Neural cell (in vitro differentiated cells): Measurements from ENCODE around the gene GPD1. TPM values are rescaled to one million over a fixed set of nuclear protein-coding genes. Genes with fewer than 3 reads are reported as not detected.

Experiments used
- H2AFZ ChIP-seq: fragments of 200-600, 300-800 bp; sonication (generic), shearing (Covaris generic); 2 replicates; pipeline ENCODE4 v1.6.0; 2014; ENCODE audit warnings: low read depth, mild to moderate bottlenecking, antibody characterized with exemption, low read length, moderate library complexity
- H3F3A ChIP-seq: fragments of 200-600 bp; shearing (Covaris generic); 2 replicates; pipeline ENCODE4 v1.6.1; 2016; ENCODE audit warnings: mild to moderate bottlenecking, moderate library complexity, mixed read lengths, antibody characterized with exemption, low read length; ENCODE audit not compliant: insufficient read depth, poor library complexity, severe bottlenecking
- H3K27ac ChIP-seq: fragments of 200-600, 300-800 bp; sonication (generic), shearing (Covaris generic); 2 replicates; pipeline ENCODE4 v1.5.1; 2014; ENCODE audit warnings: mild to moderate bottlenecking, low read length, moderate library complexity
- H3K27me3 ChIP-seq: fragments of 300-800, 200-600 bp; sonication (generic), shearing (Covaris generic); 2 replicates; pipeline ENCODE4 v1.6.0; 2014; ENCODE audit warnings: mild to moderate bottlenecking, low read depth, low read length, moderate library complexity; ENCODE audit not compliant: insufficient read depth
- H3K36me3 ChIP-seq: fragments of 300-800, 200-600 bp; sonication (generic), shearing (Covaris generic); 2 replicates; pipeline ENCODE4 v1.5.1; 2014; ENCODE audit warnings: mild to moderate bottlenecking, antibody characterized with exemption, low read length, moderate library complexity; ENCODE audit not compliant: insufficient read depth
- H3K4me2 ChIP-seq: fragments of 300-800, 200-600 bp; sonication (generic), shearing (Covaris generic); 2 replicates; pipeline ENCODE4 v1.6.0; 2014; ENCODE audit warnings: mild to moderate bottlenecking, low read length
- H3K4me3 ChIP-seq: fragments of 300-800, 200-600 bp; sonication (generic), shearing (Covaris generic); 2 replicates; pipeline ENCODE4 v1.5.1; 2014; ENCODE audit warnings: mild to moderate bottlenecking, low read length, moderate library complexity
- H3K79me2 ChIP-seq: fragments of 200-600 bp; shearing (Covaris generic); replicated peaks from 2 replicates; pipeline ENCODE4 v1.6.0; 2014; ENCODE audit warnings: mild to moderate bottlenecking, low read length, moderate library complexity; ENCODE audit not compliant: insufficient read depth
- H3K9ac ChIP-seq: fragments of 300-800, 200-600 bp; sonication (generic), shearing (Covaris generic); 2 replicates; pipeline ENCODE4 v1.6.1; 2016; ENCODE audit warnings: mild to moderate bottlenecking, low read length, mixed read lengths
- H3K9me2 ChIP-seq: fragments of 200-600 bp; shearing (Covaris generic); 2 replicates; pipeline ENCODE4 v1.6.1; 2016; ENCODE audit warnings: mild to moderate bottlenecking, low read length, mixed read lengths; ENCODE audit not compliant: insufficient read depth
- H3K9me3 ChIP-seq: fragments of 200-600, 300-800 bp; sonication (generic), shearing (Covaris generic); 2 replicates; pipeline ENCODE4 v1.6.1; 2016; ENCODE audit warnings: mild to moderate bottlenecking, mixed run types, low read length, moderate library complexity, mixed read lengths
- H4K20me1 ChIP-seq: fragments of 200-600 bp; shearing (Covaris generic); 2 replicates; pipeline ENCODE4 v1.6.1; 2016; ENCODE audit warnings: mild to moderate bottlenecking, mixed run types; ENCODE audit not compliant: insufficient read depth
- EP300 ChIP-seq: fragments of 450-650 bp; conservative IDR thresholded peaks from 2 replicates; pipeline ENCODE4 v1.6.1; 2014; ENCODE audit warnings: antibody characterized with exemption, mild to moderate bottlenecking, moderate library complexity; ENCODE audit not compliant: poor library complexity, severe bottlenecking
- EZH2 ChIP-seq: fragments of 200-600, 300-800 bp; shearing (Covaris generic), sonication (generic); IDR thresholded peaks from 2 replicates; pipeline ENCODE4 v1.6.1; 2014; ENCODE audit warnings: antibody characterized with exemption, low read length, borderline replicate concordance, mild to moderate bottlenecking; ENCODE audit not compliant: insufficient read depth, poor library complexity, severe bottlenecking
- MXI1 ChIP-seq: fragments of 450-650 bp; conservative IDR thresholded peaks from 2 replicates; pipeline ENCODE4 v1.6.1; 2014; ENCODE audit warnings: antibody characterized with exemption, mild to moderate bottlenecking; ENCODE audit not compliant: poor library complexity, severe bottlenecking
- POLR2AphosphoS5 ChIP-seq: IDR thresholded peaks from 2 replicates; pipeline ENCODE4 v1.6.1; 2012
- RAD21 ChIP-seq: fragments of 450-650 bp; conservative IDR thresholded peaks from 2 replicates; pipeline ENCODE4 v1.6.1; 2014; ENCODE audit warnings: antibody characterized with exemption, mild to moderate bottlenecking, moderate library complexity
- SMC3 ChIP-seq: fragments of 450-650 bp; conservative IDR thresholded peaks from 2 replicates; pipeline ENCODE4 v1.6.1; 2014; ENCODE audit warnings: antibody characterized with exemption, mild to moderate bottlenecking, moderate library complexity; ENCODE audit not compliant: poor library complexity
- TAF1 ChIP-seq: IDR thresholded peaks from 2 replicates; pipeline ENCODE4 v1.6.1; 2012; ENCODE audit warnings: low read depth
- polyA plus RNA-seq: library from polyadenylated mRNA; depleted of rRNA; stranded (reverse); fragments of >200 nt; gene quantifications from 2 replicates; pipeline ENCODE4 v1.2.3, GENCODE V29; 2014
- TF ChIP-seq, protein P1 (sequence below): fragments of 450-650 bp; IDR thresholded peaks from 2 replicates; pipeline ENCODE4 v1.5.1; 2014; ENCODE audit warnings: antibody characterized with exemption, mild to moderate bottlenecking, moderate library complexity; ENCODE audit not compliant: poor library complexity, severe bottlenecking
- TF ChIP-seq, protein P2 (sequence below): IDR thresholded peaks from 2 replicates; pipeline ENCODE4 v1.6.1; 2012; ENCODE audit warnings: borderline replicate concordance

Gene GPD1
- polyA plus RNA-seq, 1 donor from 2014 or later: 1.5 TPM

GRCh38 chr12:50121641-50122040 is 17.8 kb downstream of the GPD1 start:
- Histone ChIP-seq H3K36me3 (no peaks in the 10 kb centered on the region), H3K9me2 (no peaks in the 10 kb centered on the region), H3K79me2 (no peaks in the 10 kb centered on the region), H2AFZ (no peak overlapping the region), H4K20me1 (no peaks in the 10 kb centered on the region), H3F3A (no peaks in the 10 kb centered on the region), H3K27ac (no peak overlapping the region), H3K9me3 (no peaks in the 10 kb centered on the region), H3K27me3 (no peaks in the 10 kb centered on the region), H3K4me2 (no peak overlapping the region), H3K9ac (no peak overlapping the region), H3K4me3 (no peak overlapping the region)
- TF ChIP-seq POLR2AphosphoS5 (no peak), MXI1 (no peak), RAD21 (no peak), EZH2 (no peak), EP300 (no peak), SMC3 (no peak), TAF1 (no peak)
- TF ChIP-seq, protein P1, sequence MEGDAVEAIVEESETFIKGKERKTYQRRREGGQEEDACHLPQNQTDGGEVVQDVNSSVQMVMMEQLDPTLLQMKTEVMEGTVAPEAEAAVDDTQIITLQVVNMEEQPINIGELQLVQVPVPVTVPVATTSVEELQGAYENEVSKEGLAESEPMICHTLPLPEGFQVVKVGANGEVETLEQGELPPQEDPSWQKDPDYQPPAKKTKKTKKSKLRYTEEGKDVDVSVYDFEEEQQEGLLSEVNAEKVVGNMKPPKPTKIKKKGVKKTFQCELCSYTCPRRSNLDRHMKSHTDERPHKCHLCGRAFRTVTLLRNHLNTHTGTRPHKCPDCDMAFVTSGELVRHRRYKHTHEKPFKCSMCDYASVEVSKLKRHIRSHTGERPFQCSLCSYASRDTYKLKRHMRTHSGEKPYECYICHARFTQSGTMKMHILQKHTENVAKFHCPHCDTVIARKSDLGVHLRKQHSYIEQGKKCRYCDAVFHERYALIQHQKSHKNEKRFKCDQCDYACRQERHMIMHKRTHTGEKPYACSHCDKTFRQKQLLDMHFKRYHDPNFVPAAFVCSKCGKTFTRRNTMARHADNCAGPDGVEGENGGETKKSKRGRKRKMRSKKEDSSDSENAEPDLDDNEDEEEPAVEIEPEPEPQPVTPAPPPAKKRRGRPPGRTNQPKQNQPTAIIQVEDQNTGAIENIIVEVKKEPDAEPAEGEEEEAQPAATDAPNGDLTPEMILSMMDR: no peak
- TF ChIP-seq, protein P2, sequence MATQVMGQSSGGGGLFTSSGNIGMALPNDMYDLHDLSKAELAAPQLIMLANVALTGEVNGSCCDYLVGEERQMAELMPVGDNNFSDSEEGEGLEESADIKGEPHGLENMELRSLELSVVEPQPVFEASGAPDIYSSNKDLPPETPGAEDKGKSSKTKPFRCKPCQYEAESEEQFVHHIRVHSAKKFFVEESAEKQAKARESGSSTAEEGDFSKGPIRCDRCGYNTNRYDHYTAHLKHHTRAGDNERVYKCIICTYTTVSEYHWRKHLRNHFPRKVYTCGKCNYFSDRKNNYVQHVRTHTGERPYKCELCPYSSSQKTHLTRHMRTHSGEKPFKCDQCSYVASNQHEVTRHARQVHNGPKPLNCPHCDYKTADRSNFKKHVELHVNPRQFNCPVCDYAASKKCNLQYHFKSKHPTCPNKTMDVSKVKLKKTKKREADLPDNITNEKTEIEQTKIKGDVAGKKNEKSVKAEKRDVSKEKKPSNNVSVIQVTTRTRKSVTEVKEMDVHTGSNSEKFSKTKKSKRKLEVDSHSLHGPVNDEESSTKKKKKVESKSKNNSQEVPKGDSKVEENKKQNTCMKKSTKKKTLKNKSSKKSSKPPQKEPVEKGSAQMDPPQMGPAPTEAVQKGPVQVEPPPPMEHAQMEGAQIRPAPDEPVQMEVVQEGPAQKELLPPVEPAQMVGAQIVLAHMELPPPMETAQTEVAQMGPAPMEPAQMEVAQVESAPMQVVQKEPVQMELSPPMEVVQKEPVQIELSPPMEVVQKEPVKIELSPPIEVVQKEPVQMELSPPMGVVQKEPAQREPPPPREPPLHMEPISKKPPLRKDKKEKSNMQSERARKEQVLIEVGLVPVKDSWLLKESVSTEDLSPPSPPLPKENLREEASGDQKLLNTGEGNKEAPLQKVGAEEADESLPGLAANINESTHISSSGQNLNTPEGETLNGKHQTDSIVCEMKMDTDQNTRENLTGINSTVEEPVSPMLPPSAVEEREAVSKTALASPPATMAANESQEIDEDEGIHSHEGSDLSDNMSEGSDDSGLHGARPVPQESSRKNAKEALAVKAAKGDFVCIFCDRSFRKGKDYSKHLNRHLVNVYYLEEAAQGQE: no peak

DNA sequence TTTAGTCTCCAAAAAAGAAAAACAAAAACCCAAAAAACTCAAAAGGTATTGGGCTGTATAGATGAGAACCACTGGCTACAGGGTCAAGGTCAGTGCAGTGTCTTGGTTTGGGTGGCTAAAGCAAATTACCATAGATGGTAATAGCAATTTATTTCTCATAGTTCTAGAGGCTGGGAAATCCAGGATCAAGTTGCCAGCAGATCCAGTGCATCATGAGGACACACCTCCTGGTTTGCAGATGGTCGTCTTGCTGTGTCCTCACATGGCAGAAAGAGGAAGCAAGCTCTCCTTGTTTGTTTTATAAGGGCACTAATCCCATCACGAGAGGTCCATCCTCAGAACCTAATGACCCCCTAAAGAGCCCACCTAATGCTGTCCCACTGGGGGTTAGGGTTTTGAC is 19.4 kb downstream of the GPD1 start:
- Histone ChIP-seq H3K9me3 (no peaks in the 10 kb centered on the region), H2AFZ (no peak overlapping the region), H3K27ac (no peak overlapping the region), H4K20me1 (no peaks in the 10 kb centered on the region), H3F3A (no peaks in the 10 kb centered on the region), H3K9me2 (no peaks in the 10 kb centered on the region), H3K79me2 (no peaks in the 10 kb centered on the region), H3K36me3 (no peaks in the 10 kb centered on the region), H3K27me3 (no peaks in the 10 kb centered on the region), H3K9ac (no peak overlapping the region), H3K4me3 (no peak overlapping the region), H3K4me2 (no peak overlapping the region)
- TF ChIP-seq EP300 (no peak), POLR2AphosphoS5 (no peak), RAD21 (no peak), SMC3 (no peak), TAF1 (no peak), EZH2 (no peak), MXI1 (no peak)
- TF ChIP-seq, protein P2: no peak
- TF ChIP-seq, protein P1: no peak
